HUES64 (cell line): ENCODE data around the gene ACAP3.

Experiments
- H3K27ac ChIP-seq: 2 replicates; pipeline ENCODE4 v1.7.0; 2013; ENCODE audit warnings: low read depth, low read length, inconsistent platforms
- H3K27me3 ChIP-seq: 2 replicates; pipeline ENCODE4 v1.6.1; 2013; ENCODE audit warnings: mild to moderate bottlenecking, low read length; ENCODE audit not compliant: insufficient read depth
- H3K36me3 ChIP-seq: 2 replicates; pipeline ENCODE4 v1.6.1; 2013; ENCODE audit warnings: mild to moderate bottlenecking, low read length; ENCODE audit not compliant: insufficient read depth
- H3K4me1 ChIP-seq: 2 replicates; pipeline ENCODE4 v1.6.1; 2013; ENCODE audit warnings: mild to moderate bottlenecking, low read length, moderate library complexity; ENCODE audit not compliant: insufficient read depth
- H3K4me3 ChIP-seq: 2 replicates; pipeline ENCODE4 v1.5.1; 2013; ENCODE audit warnings: mild to moderate bottlenecking, low read length, moderate library complexity
- H3K9ac ChIP-seq: 2 replicates; pipeline ENCODE4 v1.6.1; 2013; ENCODE audit warnings: mild to moderate bottlenecking, low read depth, low read length
- H3K9me3 ChIP-seq: 2 replicates; pipeline ENCODE4 v1.6.1; 2013; ENCODE audit warnings: low read depth, low read length; ENCODE audit not compliant: insufficient read depth
- WGBS: fragments of 150-250, 120-280 bp; methylation state at CpG from one replicate; pipeline ENCODE4 v1.1.7; 2013; ENCODE audit warnings: missing lambda C conversion rate; 5-methylcytosine and 5-hydroxymethylcytosine counted together

The ACAP3 gene

GRCh38 chr1:1342584-1343115 is 34.9 kb upstream of the ACAP3 start:
- Histone ChIP-seq H3K27me3 (no peaks in the 10 kb centered on the region), H3K9ac (no peak overlapping the region), H3K9me3 (no peaks in the 10 kb centered on the region), H3K4me3 (no peak overlapping the region), H3K27ac (no peak overlapping the region), H3K36me3 (peaks cover 28% of the 10 kb centered on the region), H3K4me1 (no peaks in the 10 kb centered on the region)
- WGBS: 92% methylated on average over 18 of the region's 18 CpGs

GRCh38 chr1:1342061-1342562 is 34.4 kb upstream of the ACAP3 start:
- peaks cover 31% of the 10 kb centered on the region for H3K36me3 ChIP-seq
- no peak overlapping the region for H3K9ac ChIP-seq

GRCh38 chr1:1341549-1342021 is 33.9 kb upstream of the ACAP3 start:
- Histone ChIP-seq H3K4me3 (no peak overlapping the region), H3K27me3 (no peaks in the 10 kb centered on the region), H3K9ac (no peak overlapping the region), H3K4me1 (no peaks in the 10 kb centered on the region), H3K36me3 (peaks cover 31% of the 10 kb centered on the region), H3K27ac (no peak overlapping the region), H3K9me3 (no peaks in the 10 kb centered on the region)
- WGBS: 96% methylated on average over 17 of the region's 17 CpGs

More at GRCh38 chr1:1342061-1342562, 34.4 kb upstream of the ACAP3 start:
- no peaks in the 10 kb centered on the region for H3K4me1 ChIP-seq
- H3K27me3 ChIP-seq: no peaks in the 10 kb centered on the region
- no peak overlapping the region for H3K27ac ChIP-seq
- WGBS: 96% methylated on average over 28 of the region's 28 CpGs
- no peaks in the 10 kb centered on the region for H3K9me3 ChIP-seq
- no peak overlapping the region for H3K4me3 ChIP-seq

- Histone ChIP-seq H3K27me3 (no peaks in the 10 kb centered on the region), H3K9me3 (no peaks in the 10 kb centered on the region), H3K9ac (no peak overlapping the region), H3K36me3 (peaks cover 31% of the 10 kb centered on the region), H3K4me1 (no peaks in the 10 kb centered on the region), H3K4me3 (no peak overlapping the region), H3K27ac (no peak overlapping the region)
- WGBS: 94% methylated on average over 36 of the region's 36 CpGs
These were observed 33.2 kb upstream of the ACAP3 start for GRCh38 chr1:1340791-1341548.

- Histone ChIP-seq H3K4me3 (no peak overlapping the region), H3K27ac (no peak overlapping the region), H3K9ac (no peak overlapping the region), H3K36me3 (peaks cover 31% of the 10 kb centered on the region), H3K4me1 (no peaks in the 10 kb centered on the region), H3K9me3 (no peaks in the 10 kb centered on the region), H3K27me3 (no peaks in the 10 kb centered on the region)
- 94% methylated on average over 23 of the region's 23 CpGs for WGBS
These were observed 32.5 kb upstream of the ACAP3 start for GRCh38 chr1:1340185-1340584.

- Histone ChIP-seq H3K4me3 (no peak overlapping the region), H3K27me3 (no peaks in the 10 kb centered on the region), H3K9ac (no peak overlapping the region), H3K4me1 (no peaks in the 10 kb centered on the region), H3K27ac (no peak overlapping the region), H3K9me3 (no peaks in the 10 kb centered on the region), H3K36me3 (peaks cover 31% of the 10 kb centered on the region)
- WGBS: 94% methylated on average over 36 of the region's 36 CpGs
These were observed 30.5 kb upstream of the ACAP3 start for GRCh38 chr1:1338278-1338677.

- 73% methylated on average over 18 of the region's 18 CpGs for WGBS
- no peaks in the 10 kb centered on the region for H3K9me3 ChIP-seq
- no peak overlapping the region for H3K4me3 ChIP-seq
- no peak overlapping the region for H3K9ac ChIP-seq
- H3K4me1 ChIP-seq: no peaks in the 10 kb centered on the region
- H3K27me3 ChIP-seq: no peaks in the 10 kb centered on the region
- peaks cover 31% of the 10 kb centered on the region for H3K36me3 ChIP-seq
- no peak overlapping the region for H3K27ac ChIP-seq
These were observed 30.0 kb upstream of the ACAP3 start for GRCh38 chr1:1337793-1338147.

- Histone ChIP-seq H3K9me3 (no peaks in the 10 kb centered on the region), H3K27ac (no peak overlapping the region), H3K27me3 (no peaks in the 10 kb centered on the region), H3K36me3 (peaks cover 31% of the 10 kb centered on the region), H3K4me3 (no peak overlapping the region), H3K4me1 (no peaks in the 10 kb centered on the region), H3K9ac (no peak overlapping the region)
- WGBS: 95% methylated on average over 32 of the region's 32 CpGs
These were observed 29.4 kb upstream of the ACAP3 start for GRCh38 chr1:1336931-1337792.

GRCh38 chr1:1336446-1336845 is 28.7 kb upstream of the ACAP3 start:
- H3K27me3 ChIP-seq: no peaks in the 10 kb centered on the region
- no peak overlapping the region for H3K9ac ChIP-seq
- no peak overlapping the region for H3K4me3 ChIP-seq
- peaks cover 27% of the 10 kb centered on the region for H3K36me3 ChIP-seq
- WGBS: 95% methylated on average over 26 of the region's 26 CpGs
- H3K27ac ChIP-seq: no peak overlapping the region
- H3K4me1 ChIP-seq: no peaks in the 10 kb centered on the region
- no peaks in the 10 kb centered on the region for H3K9me3 ChIP-seq

GRCh38 chr1:1335792-1336248 is 28.1 kb upstream of the ACAP3 start:
- Histone ChIP-seq H3K9ac (no peak overlapping the region), H3K27me3 (no peaks in the 10 kb centered on the region), H3K9me3 (no peaks in the 10 kb centered on the region), H3K4me3 (no peak overlapping the region), H3K36me3 (peaks cover 20% of the 10 kb centered on the region), H3K27ac (no peak overlapping the region), H3K4me1 (no peaks in the 10 kb centered on the region)
- WGBS: 95% methylated on average over 21 of the region's 21 CpGs

GRCh38 chr1:1335283-1335682 is 27.6 kb upstream of the ACAP3 start:
- no peak overlapping the region for H3K27ac ChIP-seq
- H3K27me3 ChIP-seq: no peaks in the 10 kb centered on the region
- WGBS: 93% methylated on average over 16 of the region's 16 CpGs
- H3K36me3 ChIP-seq: peaks cover 16% of the 10 kb centered on the region
- no peak overlapping the region for H3K4me3 ChIP-seq
- no peak overlapping the region for H3K9ac ChIP-seq
- no peaks in the 10 kb centered on the region for H3K4me1 ChIP-seq
- no peaks in the 10 kb centered on the region for H3K9me3 ChIP-seq
